HEK293 (cell line): ENCODE data around the gene MED16.
A peak's percentile ranks its signal among the peaks of the same experiment; 100 is the strongest.

ENCODE experiments used
- CTCF ChIA-PET: fragments of 350-600 bp; formaldehyde crosslinking; extraction: SDS; loops from one replicate; lab custom pipeline; 2021; ENCODE audit warnings: antibody characterized with exemption; lab: Yijun Ruan, JAX
- POLR2A ChIA-PET: fragments of 300-600 bp; formaldehyde crosslinking; extraction: SDS; loops from one replicate; lab custom pipeline; 2020; ENCODE audit warnings: antibody characterized with exemption, inconsistent platforms; lab: Yijun Ruan, JAX
- H3K27ac ChIP-seq: fragments of 200-500 bp; sonication (Bioruptor generic); 2 replicates; pipeline ENCODE4 v1.5.1; 2014; ENCODE audit warnings: low read depth, low read length, control low read depth, inconsistent platforms; ENCODE audit errors: extremely low read depth
- H3K36me3 ChIP-seq, 2 experiments: fragments of 200-500 bp in 1 of 2; sonication (Bioruptor generic) in 1 of 2; 1 replicate in 1 of 2; 2 replicates in 1 of 2; pipeline ENCODE4 v1.5.1; 2014 to 2017; ENCODE audit warnings: inconsistent platforms in 2 of 2, low read length in 2 of 2; ENCODE audit not compliant: control insufficient read depth in 2 of 2, insufficient read depth in 1 of 2
- H3K4me1 ChIP-seq: fragments of 200-500 bp; sonication (Bioruptor generic); 2 replicates; pipeline ENCODE4 v1.5.1; 2014; ENCODE audit warnings: mild to moderate bottlenecking, low read length, inconsistent platforms; ENCODE audit not compliant: control insufficient read depth, insufficient read depth
- H3K4me3 ChIP-seq: 2 replicates; pipeline ENCODE4 v1.5.1; 2011; ENCODE audit warnings: low read depth, mild to moderate bottlenecking, control low read depth, low read length, moderate library complexity
- H3K9me3 ChIP-seq: fragments of 200-500 bp; sonication (Bioruptor generic); 2 replicates; pipeline ENCODE4 v1.5.1; 2014; ENCODE audit warnings: low read depth, low read length, inconsistent platforms; ENCODE audit not compliant: control insufficient read depth, insufficient read depth
- BCL11A ChIP-seq: fragments of 450-650 bp; formaldehyde crosslinking; IDR thresholded peaks from 2 replicates; pipeline ENCODE4 v1.5.1; 2016; ENCODE audit warnings: low read depth, missing biosample characterization, missing genetic modification characterization
- BCL11B ChIP-seq: fragments of 450-650 bp; formaldehyde crosslinking; IDR thresholded peaks from 2 replicates; pipeline ENCODE4 v1.5.1; 2016; ENCODE audit warnings: low read depth, missing biosample characterization, missing genetic modification characterization
- KLF1 ChIP-seq: fragments of 450-650 bp; formaldehyde crosslinking; IDR thresholded peaks from 2 replicates; pipeline ENCODE4 v1.5.1; 2016; ENCODE audit warnings: missing biosample characterization, missing genetic modification characterization
- KLF7 ChIP-seq: fragments of 450-650 bp; formaldehyde crosslinking; IDR thresholded peaks from 2 replicates; pipeline ENCODE4 v1.5.1; 2016; ENCODE audit warnings: missing biosample characterization, missing genetic modification characterization, borderline replicate concordance
- KLF8 ChIP-seq: fragments of 450-650 bp; formaldehyde crosslinking; IDR thresholded peaks from 2 replicates; pipeline ENCODE4 v1.5.1; 2016; ENCODE audit warnings: missing biosample characterization, missing genetic modification characterization
- MZF1 ChIP-seq: fragments of 450-650 bp; formaldehyde crosslinking; IDR thresholded peaks from 2 replicates; pipeline ENCODE4 v1.5.1; 2017; ENCODE audit warnings: missing biosample characterization, missing genetic modification characterization, borderline replicate concordance
- OSR2 ChIP-seq: fragments of 450-650 bp; formaldehyde crosslinking; IDR thresholded peaks from 2 replicates; pipeline ENCODE4 v1.5.1; 2016; ENCODE audit warnings: missing biosample characterization, missing genetic modification characterization
- PRDM6 ChIP-seq: fragments of 450-650 bp; formaldehyde crosslinking; IDR thresholded peaks from 2 replicates; pipeline ENCODE4 v1.5.1; 2017; ENCODE audit warnings: missing biosample characterization, missing genetic modification characterization
- SETDB1 ChIP-seq: IDR thresholded peaks from one replicate; pipeline ENCODE4 v1.6.1; 2017; ENCODE audit warnings: mild to moderate bottlenecking, low read length, moderate library complexity, mixed read lengths; ENCODE audit not compliant: insufficient read length
- ZFP3 ChIP-seq: fragments of 450-650 bp; formaldehyde crosslinking; IDR thresholded peaks from 2 replicates; pipeline ENCODE4 v1.5.1; 2016; ENCODE audit warnings: low read depth, missing biosample characterization, missing genetic modification characterization
- ZFP37 ChIP-seq: fragments of 450-650 bp; formaldehyde crosslinking; IDR thresholded peaks from 2 replicates; pipeline ENCODE4 v1.5.1; 2016; ENCODE audit warnings: missing biosample characterization, missing genetic modification characterization
- ZNF140 ChIP-seq: fragments of 450-650 bp; formaldehyde crosslinking; IDR thresholded peaks from 2 replicates; pipeline ENCODE4 v1.5.1; 2016; ENCODE audit warnings: missing biosample characterization, missing genetic modification characterization
- ZNF146 ChIP-seq: fragments of 450-650 bp; formaldehyde crosslinking; IDR thresholded peaks from 2 replicates; pipeline ENCODE4 v1.5.1; 2016; ENCODE audit warnings: missing biosample characterization, missing genetic modification characterization
- ZNF155 ChIP-seq: fragments of 450-650 bp; formaldehyde crosslinking; IDR thresholded peaks from 2 replicates; pipeline ENCODE4 v1.5.1; 2016; ENCODE audit warnings: missing biosample characterization, missing genetic modification characterization
- ZNF560 ChIP-seq: fragments of 450-650 bp; formaldehyde crosslinking; IDR thresholded peaks from 2 replicates; pipeline ENCODE4 v1.5.1; 2017; ENCODE audit warnings: missing biosample characterization, missing genetic modification characterization, borderline replicate concordance
- ZNF600 ChIP-seq: fragments of 450-650 bp; formaldehyde crosslinking; IDR thresholded peaks from 2 replicates; pipeline ENCODE4 v1.5.1; 2016; ENCODE audit warnings: missing biosample characterization, missing genetic modification characterization
- ZNF610 ChIP-seq: fragments of 450-650 bp; formaldehyde crosslinking; IDR thresholded peaks from 2 replicates; pipeline ENCODE4 v1.5.1; 2016; ENCODE audit warnings: missing biosample characterization, missing genetic modification characterization, borderline replicate concordance
- TF ChIP-seq, protein P1 (sequence below): fragments of 450-650 bp; formaldehyde crosslinking; IDR thresholded peaks from 2 replicates; pipeline ENCODE4 v1.5.1; 2017; ENCODE audit warnings: missing biosample characterization, missing genetic modification characterization

Gene MED16

DNA sequence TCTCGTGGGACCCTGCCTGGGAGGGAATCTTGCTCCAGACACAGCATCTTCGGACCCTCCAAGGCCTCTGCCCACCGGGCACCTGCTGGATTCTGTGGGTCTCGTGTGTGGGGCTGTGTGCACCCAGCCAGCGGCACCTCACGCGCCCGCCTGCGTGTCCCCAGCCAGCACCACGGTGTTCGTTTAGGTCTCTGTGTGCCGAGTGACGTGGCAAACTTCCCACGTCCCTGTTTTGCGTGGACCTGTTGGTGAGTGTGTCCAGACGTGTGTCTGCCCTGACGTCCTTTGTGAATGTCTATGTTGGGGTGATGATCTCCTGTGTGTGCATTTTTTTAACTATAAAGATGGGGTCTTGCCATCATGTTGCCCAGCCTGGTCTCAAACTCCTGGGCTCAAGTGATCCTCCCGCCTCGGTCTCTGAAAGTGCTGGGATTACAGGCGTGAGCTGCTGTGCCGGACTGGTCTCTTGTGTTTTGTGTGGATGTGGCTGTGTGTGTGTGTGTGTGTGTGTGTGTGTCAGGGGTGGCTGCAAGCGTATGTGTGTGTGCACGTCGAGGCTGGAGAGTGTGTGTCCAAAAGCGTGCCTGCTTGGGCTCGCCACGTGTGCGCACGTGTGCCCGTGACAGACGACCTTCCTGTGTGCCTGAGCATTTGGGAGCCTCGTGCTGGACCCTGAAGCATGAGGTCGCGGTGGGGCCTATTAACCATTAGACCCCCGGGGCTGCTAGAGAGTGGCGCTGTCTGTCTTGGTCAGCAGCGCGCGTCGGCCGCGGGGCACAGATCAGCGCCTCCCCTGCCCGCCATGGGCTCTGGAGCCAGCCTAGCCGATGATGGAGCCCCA lies 48.5 kb upstream of the MED16 start:
- H3K36me3 ChIP-seq: peaks cover 0 to 35% of the 10 kb centered on the region in 2 experiments; a peak in 1 of 3 replicates
- no peak overlapping the region for H3K4me3 ChIP-seq
- TF ChIP-seq KLF7 (no peak), ZNF600 (tag by site-specific recombination) (peak; percentile 53; the same call in 1 of the 2 replicates), KLF8 (0 out of 2 replicates have a peak, but pooled peaks have one; percentile 29)
- TF ChIP-seq, protein P1, sequence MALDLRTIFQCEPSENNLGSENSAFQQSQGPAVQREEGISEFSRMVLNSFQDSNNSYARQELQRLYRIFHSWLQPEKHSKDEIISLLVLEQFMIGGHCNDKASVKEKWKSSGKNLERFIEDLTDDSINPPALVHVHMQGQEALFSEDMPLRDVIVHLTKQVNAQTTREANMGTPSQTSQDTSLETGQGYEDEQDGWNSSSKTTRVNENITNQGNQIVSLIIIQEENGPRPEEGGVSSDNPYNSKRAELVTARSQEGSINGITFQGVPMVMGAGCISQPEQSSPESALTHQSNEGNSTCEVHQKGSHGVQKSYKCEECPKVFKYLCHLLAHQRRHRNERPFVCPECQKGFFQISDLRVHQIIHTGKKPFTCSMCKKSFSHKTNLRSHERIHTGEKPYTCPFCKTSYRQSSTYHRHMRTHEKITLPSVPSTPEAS (tag by site-specific recombination): peak; percentile 58; the same call in 1 of the 2 replicates
- H3K27ac ChIP-seq: no peak overlapping the region
- POLR2A ChIA-PET: interaction anchor here (0.6 kb wide), 1 partner anchor 25 kb away, joined by 3 read pairs; no protein-coding TSS in a partner anchor
- CTCF ChIA-PET: interaction anchor here (0.6 kb wide), 1 partner anchor 19 kb away, joined by 4 read pairs; no protein-coding TSS in a partner anchor
- H3K9me3 ChIP-seq: no peaks in the 10 kb centered on the region
- H3K4me1 ChIP-seq: no peaks in the 10 kb centered on the region

DNA sequence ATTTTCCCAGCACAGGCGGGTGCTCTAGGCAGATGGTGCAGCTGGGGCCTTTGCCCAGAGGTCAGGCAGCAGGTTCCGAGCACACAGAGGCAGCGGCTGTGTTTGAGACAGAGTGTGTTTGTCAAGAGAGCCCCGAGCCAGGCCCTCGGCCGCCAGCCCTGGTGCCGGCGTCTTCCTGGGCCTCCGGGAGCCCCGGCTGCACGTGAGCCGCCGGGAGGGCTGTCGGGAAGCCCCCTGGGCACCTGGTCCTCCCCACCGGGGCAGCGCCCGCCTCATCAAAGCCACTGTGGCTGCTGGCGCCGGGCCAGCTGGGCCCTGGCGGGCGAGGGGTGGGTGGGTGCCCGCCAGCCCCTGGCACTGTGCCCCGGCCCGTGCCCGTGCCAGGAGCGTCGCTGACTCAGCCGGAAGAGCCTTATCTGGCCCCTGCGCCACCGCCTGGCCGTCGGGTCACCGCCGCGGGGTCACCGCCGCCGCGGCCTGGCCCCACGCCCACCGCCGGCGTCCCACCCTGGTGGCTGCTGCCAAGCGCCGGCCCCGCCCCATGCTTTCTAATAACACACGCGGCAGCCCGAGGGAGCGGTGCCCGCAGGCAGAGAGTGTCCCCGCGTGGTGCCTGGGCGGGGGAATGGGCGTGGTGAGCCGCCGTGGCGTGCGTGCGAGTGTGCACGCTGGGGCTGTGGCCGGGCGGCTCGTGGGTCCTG lies 47.8 kb upstream of the MED16 start:
- H3K36me3 ChIP-seq: peaks cover 0 to 38% of the 10 kb centered on the region in 2 experiments; a peak in 1 of 3 replicates
- H3K4me3 ChIP-seq: no peak overlapping the region
- H3K4me1 ChIP-seq: no peaks in the 10 kb centered on the region
- ChIA-PET CTCF (no interaction called here), POLR2A (interaction anchor here (0.6 kb wide), 1 partner anchor 26 kb away, joined by 3 read pairs; no protein-coding TSS in a partner anchor)
- H3K9me3 ChIP-seq: no peaks in the 10 kb centered on the region
- no peak overlapping the region for H3K27ac ChIP-seq
- TF ChIP-seq ZNF560 (no peak), KLF1 (peak; percentile 57), PRDM6 (tag by site-specific recombination) (no peak)

DNA sequence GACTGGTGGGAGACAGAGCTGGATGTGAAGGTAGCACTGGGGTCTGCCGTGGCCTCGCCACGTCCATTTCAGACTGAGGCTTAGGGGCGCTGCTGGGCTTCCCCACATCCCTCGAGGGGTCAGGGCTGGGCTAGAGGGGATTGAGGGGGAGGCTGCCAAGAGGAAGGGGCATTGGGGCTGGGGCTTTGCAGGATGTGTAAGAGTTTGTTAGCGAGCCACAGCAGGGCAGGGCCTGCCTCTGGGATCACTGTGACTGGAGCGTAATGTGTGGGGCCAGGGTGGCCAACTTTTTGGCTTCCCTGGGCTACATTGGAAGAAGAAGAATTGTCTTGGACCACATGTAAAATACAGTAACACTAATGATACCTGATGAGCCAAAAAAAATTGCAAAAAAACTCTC lies 46.9 kb upstream of the MED16 start:
- Histone ChIP-seq H3K4me1 (no peaks in the 10 kb centered on the region), H3K4me3 (no peak overlapping the region), H3K27ac (no peak overlapping the region), H3K9me3 (no peaks in the 10 kb centered on the region), H3K36me3 (peaks cover 0 to 41% of the 10 kb centered on the region in 2 experiments; a peak in 1 of 3 replicates)
- ChIA-PET CTCF (no interaction called here), POLR2A (no interaction called here)
- peak; percentile 98 for TF ChIP-seq ZFP3 (tag by site-specific recombination)
- 0 out of 2 replicates have a peak, but pooled peaks have one; percentile 33 for TF ChIP-seq ZNF140 (tag by site-specific recombination)
- no peak for TF ChIP-seq ZNF146 (tag by site-specific recombination)

- Histone ChIP-seq H3K27ac (no peak overlapping the region), H3K4me3 (no peak overlapping the region), H3K9me3 (no peaks in the 10 kb centered on the region), H3K4me1 (no peaks in the 10 kb centered on the region), H3K36me3 (peaks cover 0 to 41% of the 10 kb centered on the region in 2 experiments; a peak in 1 of 3 replicates)
- ChIA-PET CTCF (no interaction called here), POLR2A (no interaction called here)
- TF ChIP-seq OSR2 (tag by site-specific recombination) (no peak), ZFP37 (no peak), ZNF610 (no peak), ZNF155 (tag by site-specific recombination) (no peak), MZF1 (tag by site-specific recombination) (no peak), BCL11A (no peak), SETDB1 (no peak), BCL11B (no peak)
Observed at GRCh38 chr19:939439-939838, 46.5 kb upstream of the MED16 start.
